SU-DHL-6 (cell line): ENCODE measurements around the gene RPP40.

Experiments used
- H2AFZ ChIP-seq: fragments of 200-600 bp; sonication (generic); 2 replicates; pipeline ENCODE4 v1.6.1; 2014; ENCODE audit warnings: low read depth, mild to moderate bottlenecking, moderate library complexity, mixed read lengths, antibody characterized with exemption, low read length; ENCODE audit not compliant: severe bottlenecking
- H3F3A ChIP-seq: fragments of 200-600 bp; shearing (Covaris generic); 2 replicates; pipeline ENCODE4 v1.6.0; 2016; ENCODE audit warnings: antibody characterized with exemption, mild to moderate bottlenecking; ENCODE audit not compliant: insufficient read depth
- H3K27ac ChIP-seq: fragments of 200-600 bp; sonication (generic); 2 replicates; pipeline ENCODE4 v1.5.1; 2016; ENCODE audit warnings: low read depth, mild to moderate bottlenecking, low read length, moderate library complexity, mixed read lengths
- H3K27me3 ChIP-seq: fragments of 200-600 bp; sonication (generic), shearing (Covaris generic); 2 replicates; pipeline ENCODE4 v1.6.0; 2014; ENCODE audit warnings: mild to moderate bottlenecking, low read length
- H3K36me3 ChIP-seq: fragments of 200-600 bp; sonication (generic); 2 replicates; pipeline ENCODE4 v1.6.1; 2014; ENCODE audit warnings: mild to moderate bottlenecking, low read length, mixed read lengths
- H3K4me2 ChIP-seq: fragments of 300-600, 200-600 bp; shearing (Covaris generic), sonication (generic); 2 replicates; pipeline ENCODE4 v1.6.0; 2014; ENCODE audit warnings: low read length, low read depth, mild to moderate bottlenecking; ENCODE audit not compliant: poor library complexity, severe bottlenecking
- H3K4me3 ChIP-seq: fragments of 200-600 bp; sonication (generic); 2 replicates; pipeline ENCODE4 v1.5.1; 2014; ENCODE audit warnings: antibody characterized with exemption, low read length, mild to moderate bottlenecking, mixed read lengths; ENCODE audit not compliant: insufficient read depth, poor library complexity, severe bottlenecking
- H3K79me2 ChIP-seq: fragments of 200-600 bp; sonication (generic); 2 replicates; pipeline ENCODE4 v1.6.1; 2014; ENCODE audit warnings: mild to moderate bottlenecking, low read length, moderate library complexity; ENCODE audit not compliant: insufficient read depth
- H3K9ac ChIP-seq: fragments of 200-600 bp; sonication (generic); 2 replicates; pipeline ENCODE4 v1.7.0; 2014; ENCODE audit warnings: mild to moderate bottlenecking, low read length
- H3K9me2 ChIP-seq: fragments of 200-600 bp; sonication (generic); replicated peaks from 2 replicates; pipeline ENCODE4 v1.6.1; 2014; ENCODE audit warnings: low read length; ENCODE audit not compliant: insufficient read depth
- H3K9me3 ChIP-seq: fragments of 200-600 bp; sonication (generic); 2 replicates; pipeline ENCODE4 v1.6.1; 2014; ENCODE audit warnings: low read length, mixed read lengths; ENCODE audit not compliant: insufficient read depth
- H4K20me1 ChIP-seq: fragments of 200-600 bp; sonication (generic); 2 replicates; pipeline ENCODE4 v1.6.1; 2014; ENCODE audit warnings: low read depth, mild to moderate bottlenecking, antibody characterized with exemption, low read length, moderate library complexity, mixed read lengths
- CTCF ChIP-seq: fragments of 200-600 bp; sonication (generic); IDR thresholded peaks from one replicate; pipeline ENCODE4 v1.5.1; 2017; ENCODE audit warnings: antibody characterized with exemption, mild to moderate bottlenecking, low read length, moderate library complexity; ENCODE audit not compliant: insufficient read depth, poor library complexity, severe bottlenecking
- EZH2phosphoT487 ChIP-seq: fragments of 200-600 bp; sonication (generic), shearing (Covaris generic); conservative IDR thresholded peaks from 2 replicates; pipeline ENCODE4 v1.6.1; 2018; ENCODE audit warnings: mild to moderate bottlenecking, antibody characterized with exemption, low read length, moderate library complexity, mixed read lengths

RPP40 gene

GRCh38 chr6:4987432-4987831 is 16.4 kb downstream of the RPP40 start:
- H3F3A ChIP-seq = no peaks in the 10 kb centered on the region
- no peaks in the 10 kb centered on the region for H3K79me2 ChIP-seq
- no peak overlapping the region for H3K4me2 ChIP-seq
- H4K20me1 ChIP-seq = no peaks in the 10 kb centered on the region
- no peaks in the 10 kb centered on the region for H3K9me2 ChIP-seq
- no peak overlapping the region for H3K27ac ChIP-seq
- no peaks in the 10 kb centered on the region for H3K9me3 ChIP-seq
- no peak overlapping the region for H3K4me3 ChIP-seq
- H3K27me3 ChIP-seq = no peaks in the 10 kb centered on the region
- TF ChIP-seq CTCF (no peak), EZH2phosphoT487 (no peak)
- H2AFZ ChIP-seq = no peak overlapping the region
- H3K36me3 ChIP-seq = no peaks in the 10 kb centered on the region
- H3K9ac ChIP-seq = no peak overlapping the region

GRCh38 chr6:4986999-4987398 is 16.8 kb downstream of the RPP40 start:
- Histone ChIP-seq H3K79me2 (no peaks in the 10 kb centered on the region), H3K27me3 (no peaks in the 10 kb centered on the region), H3F3A (no peaks in the 10 kb centered on the region), H3K9me2 (no peaks in the 10 kb centered on the region), H3K9ac (no peak overlapping the region), H3K4me3 (no peak overlapping the region), H3K4me2 (no peak overlapping the region), H3K36me3 (no peaks in the 10 kb centered on the region), H3K9me3 (no peaks in the 10 kb centered on the region), H2AFZ (no peak overlapping the region), H3K27ac (no peak overlapping the region), H4K20me1 (no peaks in the 10 kb centered on the region)
- TF ChIP-seq CTCF (no peak), EZH2phosphoT487 (no peak)

- no peak overlapping the region for H2AFZ ChIP-seq
- no peak overlapping the region for H3K9ac ChIP-seq
- no peak overlapping the region for H3K27ac ChIP-seq
- no peaks in the 10 kb centered on the region for H3K9me2 ChIP-seq
- no peaks in the 10 kb centered on the region for H3F3A ChIP-seq
- H4K20me1 ChIP-seq = no peaks in the 10 kb centered on the region
- H3K27me3 ChIP-seq = no peaks in the 10 kb centered on the region
- H3K4me2 ChIP-seq = no peak overlapping the region
- H3K36me3 ChIP-seq = no peaks in the 10 kb centered on the region
- H3K9me3 ChIP-seq = peaks cover 5% of the 10 kb centered on the region; the same call in 1 of the 2 replicates
- no peak overlapping the region for H3K4me3 ChIP-seq
- no peaks in the 10 kb centered on the region for H3K79me2 ChIP-seq
- no peak for TF ChIP-seq CTCF
- TF ChIP-seq EZH2phosphoT487 = no peak
Observed at GRCh38 chr6:4983322-4983721, 20.5 kb downstream of the RPP40 start.

GRCh38 chr6:4981761-4982160 is 22.1 kb downstream of the RPP40 start:
- TF ChIP-seq EZH2phosphoT487 = no peak
- no peak for TF ChIP-seq CTCF
- Histone ChIP-seq H3F3A (no peaks in the 10 kb centered on the region), H3K9me3 (peaks cover 5% of the 10 kb centered on the region; the same call in 1 of the 2 replicates), H2AFZ (no peak overlapping the region), H3K79me2 (no peaks in the 10 kb centered on the region), H3K4me3 (no peak overlapping the region), H3K9me2 (no peaks in the 10 kb centered on the region), H3K36me3 (no peaks in the 10 kb centered on the region), H3K27me3 (no peaks in the 10 kb centered on the region), H3K27ac (no peak overlapping the region), H3K9ac (no peak overlapping the region), H4K20me1 (no peaks in the 10 kb centered on the region), H3K4me2 (no peak overlapping the region)
